Lung microvascular endothelial cell (primary cell): Measurements from ENCODE around the gene TMEM60. TPM values are rescaled to one million over a fixed set of nuclear protein-coding genes. Genes with fewer than 3 reads are reported as not detected.

Source experiments
- DNase-seq, 2 donors: peaks; one replicate each; pipeline versions ENCODE4 v3.0.0 to v3.0.0-alpha.2; 2010; ENCODE audit warnings: low read depth in 2 of 2
- total RNA-seq: library from RNA; depleted of rRNA; stranded (reverse); fragments of >200 nt; gene quantifications from 2 replicates; pipeline ENCODE4 v1.2.1, GENCODE V29; 2014

The TMEM60 gene
- total RNA-seq, 1 donor from 2014 or later: 8.7 TPM

- DNase-seq: no peak
Observed at GRCh38 chr7:77771901-77772300, 26.3 kb downstream of the TMEM60 start.

GRCh38 chr7:77770316-77770715 is 27.9 kb downstream of the TMEM60 start:
- DNase-seq: no peak

GRCh38 chr7:77766801-77767605 is 31.2 kb downstream of the TMEM60 start:
- DNase-seq: no peak

- DNase-seq: no peak
Observed at GRCh38 chr7:77765906-77766800, 32.1 kb downstream of the TMEM60 start.

- no peak for DNase-seq
Observed at GRCh38 chr7:77765481-77765880, 32.8 kb downstream of the TMEM60 start.

- DNase-seq: no peak
Observed at GRCh38 chr7:77760809-77761453, 37.3 kb downstream of the TMEM60 start.

GRCh38 chr7:77759294-77759889 is 38.8 kb downstream of the TMEM60 start:
- DNase-seq: peak; percentile 75 to 86

GRCh38 chr7:77757589-77757988 is 40.6 kb downstream of the TMEM60 start:
- peak in 1 of 2 donors; percentile 4 for DNase-seq

- DNase-seq: no peak
Observed at GRCh38 chr7:77753173-77753572, 45.1 kb downstream of the TMEM60 start.

GRCh38 chr7:77752016-77752415 is 46.2 kb downstream of the TMEM60 start:
- peak in 1 of 2 donors; percentile 82 for DNase-seq

- peak in 1 of 2 donors; percentile 56 for DNase-seq
Observed at GRCh38 chr7:77747718-77748117, 50.5 kb downstream of the TMEM60 start.

GRCh38 chr7:77747178-77747577 is 51.1 kb downstream of the TMEM60 start:
- DNase-seq: no peak

GRCh38 chr7:77746824-77747165 is 51.4 kb downstream of the TMEM60 start:
- DNase-seq: no peak

- no peak for DNase-seq
Observed at GRCh38 chr7:77746164-77746823, 51.9 kb downstream of the TMEM60 start.

GRCh38 chr7:77745746-77746145 is 52.5 kb downstream of the TMEM60 start:
- DNase-seq: no peak

Other genes starting within 250 kb of the TMEM60 start
- 8.3 and 10.3 TPM in 2 replicates for gene RSBN1L, start 102.0 kb downstream of the TMEM60 start, total RNA-seq
- 7.7 and 8.7 TPM in 2 replicates for gene PHTF2, start 339 bp upstream of the TMEM60 start, total RNA-seq